ENCODE results near the gene TMEM236. TPM values are rescaled to one million over a fixed set of nuclear protein-coding genes. Genes with fewer than 3 reads are reported as not detected.

Gene TMEM236
- polyA plus RNA-seq, 1 donor (not counting 4 experiments of a cell fraction or from before 2014, with no cell fraction given) = 0.13 TPM

- H3K9me3 ChIP-seq (ENCODE audit: control insufficient read depth, low read depth, low read length) = no peaks in the 10 kb centered on the region
- DNase-seq (ENCODE audit: low read depth, low spot score) = no peak
- H2AFZ ChIP-seq (ENCODE audit: control insufficient read depth, low read length) = peak overlapping the region; percentile 12
- peak; percentile 20 for FAIRE-seq
- no peak overlapping the region for H3K9ac ChIP-seq (ENCODE audit: control insufficient read depth, extremely low read depth, insufficient read depth, low read length)
- H3K4me2 ChIP-seq (ENCODE audit: control insufficient read depth, extremely low read depth, insufficient read depth, low read depth, low read length) = no peak overlapping the region
- H3K27me3 ChIP-seq (ENCODE audit: control insufficient read depth, extremely low read depth, insufficient read depth, low read length) = no peaks in the 10 kb centered on the region
- H3K4me1 ChIP-seq (ENCODE audit: control insufficient read depth, extremely low read depth, insufficient read depth, low read length) = no peaks in the 10 kb centered on the region
- no peaks in the 10 kb centered on the region for H3K79me2 ChIP-seq (ENCODE audit: control insufficient read depth, insufficient read depth, low read length)
- no peak for TF ChIP-seq EZH2 (IDR thresholded peaks at IDR 0.05; ENCODE audit: low read length)
- TF ChIP-seq CTCF (optimal IDR thresholded peaks at IDR 0.05 in 1 of 3, IDR thresholded peaks at IDR 0.05 in 1 of 3, conservative IDR thresholded peaks at IDR 0.05 in 1 of 3; ENCODE audit: extremely low read depth in 1 of 3, insufficient read depth in 2 of 3, low read length in 3 of 3) = no peak
- dilution Hi-C loops (cut with MboI; ENCODE audit: extremely low pct_ligation_motif_present, low sequenced_read_pairs) = no loop called here
- no peak overlapping the region for H3K27ac ChIP-seq (ENCODE audit: control insufficient read depth, insufficient read depth, low read length)
- no peak overlapping the region for H3K4me3 ChIP-seq (ENCODE audit: control insufficient read depth in 2 of 3, extremely low read depth in 1 of 3, insufficient read depth in 2 of 3, low read depth in 1 of 3, low read length in 3 of 3)
- no peaks in the 10 kb centered on the region for H3K9me1 ChIP-seq (ENCODE audit: control insufficient read depth, extremely low read depth, insufficient read depth, low read length)
- no peaks in the 10 kb centered on the region for H3K36me3 ChIP-seq (ENCODE audit: control insufficient read depth in 2 of 2, extremely low read depth in 1 of 2, insufficient read depth in 2 of 2, low read length in 2 of 2)
- no peaks in the 10 kb centered on the region for H4K20me1 ChIP-seq (ENCODE audit: control insufficient read depth, extremely low read depth, insufficient read depth, low read length)
These were observed 4.7 kb downstream of the TMEM236 start for GRCh38 chr10:17756557-17757217.

- H3K79me2 ChIP-seq (ENCODE audit: control insufficient read depth, insufficient read depth, low read length) = no peaks in the 10 kb centered on the region
- FAIRE-seq (peak; percentile 41), DNase-seq (ENCODE audit: low read depth, low spot score) (no peak)
- no peak overlapping the region for H3K27ac ChIP-seq (ENCODE audit: control insufficient read depth, insufficient read depth, low read length)
- no peaks in the 10 kb centered on the region for H3K4me1 ChIP-seq (ENCODE audit: control insufficient read depth, extremely low read depth, insufficient read depth, low read length)
- no peaks in the 10 kb centered on the region for H3K27me3 ChIP-seq (ENCODE audit: control insufficient read depth, extremely low read depth, insufficient read depth, low read length)
- H3K9me1 ChIP-seq (ENCODE audit: control insufficient read depth, extremely low read depth, insufficient read depth, low read length) = no peaks in the 10 kb centered on the region
- H3K4me3 ChIP-seq (ENCODE audit: control insufficient read depth in 2 of 3, extremely low read depth in 1 of 3, insufficient read depth in 2 of 3, low read depth in 1 of 3, low read length in 3 of 3) = no peak overlapping the region
- H3K4me2 ChIP-seq (ENCODE audit: control insufficient read depth, extremely low read depth, insufficient read depth, low read depth, low read length) = no peak overlapping the region
- dilution Hi-C loops (cut with MboI; ENCODE audit: extremely low pct_ligation_motif_present, low sequenced_read_pairs) = no loop called here
- no peaks in the 10 kb centered on the region for H3K9me3 ChIP-seq (ENCODE audit: control insufficient read depth, low read depth, low read length)
- no peak for TF ChIP-seq EZH2 (IDR thresholded peaks at IDR 0.05; ENCODE audit: low read length)
- TF ChIP-seq CTCF (optimal IDR thresholded peaks at IDR 0.05 in 1 of 3, IDR thresholded peaks at IDR 0.05 in 1 of 3, conservative IDR thresholded peaks at IDR 0.05 in 1 of 3; ENCODE audit: extremely low read depth in 1 of 3, insufficient read depth in 2 of 3, low read length in 3 of 3) = no peak
- no peaks in the 10 kb centered on the region for H4K20me1 ChIP-seq (ENCODE audit: control insufficient read depth, extremely low read depth, insufficient read depth, low read length)
- no peaks in the 10 kb centered on the region for H3K36me3 ChIP-seq (ENCODE audit: control insufficient read depth in 2 of 2, extremely low read depth in 1 of 2, insufficient read depth in 2 of 2, low read length in 2 of 2)
- H2AFZ ChIP-seq (ENCODE audit: control insufficient read depth, low read length) = no peak overlapping the region
- H3K9ac ChIP-seq (ENCODE audit: control insufficient read depth, extremely low read depth, insufficient read depth, low read length) = no peak overlapping the region
These were observed 6.2 kb downstream of the TMEM236 start for GRCh38 chr10:17758200-17758599.
